Renal cortical epithelial cell (primary cell): ENCODE results near the gene KCNH1. TPM values are rescaled to one million over a fixed set of nuclear protein-coding genes. Genes with fewer than 3 reads are reported as not detected.
A peak's percentile ranks its signal among the peaks of the same experiment; 100 is the strongest.

Source experiments
- DNase-seq: peaks from one replicate; pipeline ENCODE4 v3.0.0-alpha.2; 2011; ENCODE audit warnings: low read depth
- total RNA-seq: library from RNA; depleted of rRNA; stranded (reverse); fragments of >200 nt; gene quantifications from 2 replicates; pipeline ENCODE4 v1.2.3, GENCODE V29; 2014

KCNH1 gene
- total RNA-seq, 1 donor from 2014 or later: 18.3 TPM

GRCh38 chr1:210815641-210816550, 318.1 kb downstream of the KCNH1 start:
- DNase-seq: peak; percentile 64

- no peak for DNase-seq
These were observed 319.4 kb downstream of the KCNH1 start for GRCh38 chr1:210814382-210815123.

GRCh38 chr1:210801501-210801900, 332.4 kb downstream of the KCNH1 start:
- DNase-seq: peak; percentile 40

GRCh38 chr1:210800756-210801155, 333.2 kb downstream of the KCNH1 start:
- no peak for DNase-seq

- no peak for DNase-seq
These were observed 333.6 kb downstream of the KCNH1 start for GRCh38 chr1:210800301-210800700.

- no peak for DNase-seq
These were observed 336.5 kb downstream of the KCNH1 start for GRCh38 chr1:210797422-210797821.

GRCh38 chr1:210796421-210796820, 337.5 kb downstream of the KCNH1 start:
- DNase-seq: no peak

- DNase-seq: no peak
These were observed 339.5 kb downstream of the KCNH1 start for GRCh38 chr1:210794445-210794844.

GRCh38 chr1:210792250-210793102, 341.5 kb downstream of the KCNH1 start:
- peak; percentile 81 for DNase-seq

- DNase-seq: no peak
These were observed 343.8 kb downstream of the KCNH1 start for GRCh38 chr1:210790196-210790595.

- DNase-seq: no peak
These were observed 346.1 kb downstream of the KCNH1 start for GRCh38 chr1:210787800-210788199.

- DNase-seq: no peak
These were observed 347.4 kb downstream of the KCNH1 start for GRCh38 chr1:210786546-210786945.

- no peak for DNase-seq
These were observed 350.0 kb downstream of the KCNH1 start for GRCh38 chr1:210783925-210784324.

GRCh38 chr1:210781652-210782051, 352.3 kb downstream of the KCNH1 start:
- no peak for DNase-seq

- peak; percentile 18 for DNase-seq
These were observed 354.7 kb downstream of the KCNH1 start for GRCh38 chr1:210779269-210779668.

- DNase-seq: no peak
These were observed 356.0 kb downstream of the KCNH1 start for GRCh38 chr1:210777914-210778313.

- DNase-seq: no peak
These were observed 357.2 kb downstream of the KCNH1 start for GRCh38 chr1:210776712-210777111.

- DNase-seq: no peak
These were observed 358.7 kb downstream of the KCNH1 start for GRCh38 chr1:210775289-210775688.

GRCh38 chr1:210773450-210773849, 360.5 kb downstream of the KCNH1 start:
- no peak for DNase-seq

GRCh38 chr1:210771131-210771530, 362.8 kb downstream of the KCNH1 start:
- DNase-seq: no peak

- no peak for DNase-seq
These were observed 363.5 kb downstream of the KCNH1 start for GRCh38 chr1:210770396-210770984.

- DNase-seq: no peak
These were observed 364.5 kb downstream of the KCNH1 start for GRCh38 chr1:210769473-210769872.
